Measurements from ENCODE around the gene SUPT7L. TPM values are rescaled to one million over a fixed set of nuclear protein-coding genes. Genes with fewer than 3 reads are reported as not detected.
"Not testable (repeated sequence)": the region's sequence is repeated elsewhere in the genome, so short reads cannot be mapped to it uniquely, and the experiment has no call there.

SUPT7L gene
- total RNA-seq, 1 experiment from 2014 or later, result 21.6 TPM

- not testable (repeated sequence) for DNase-seq (ENCODE audit: low read depth)
These were observed 21.6 kb upstream of the SUPT7L start for GRCh38 chr2:27685006-27685405.

GRCh38 chr2:27683390-27684071 lies 20.1 kb upstream of the SUPT7L start:
- DNase-seq (ENCODE audit: low read depth), result peak; percentile 85

GRCh38 chr2:27682334-27682771 lies 18.9 kb upstream of the SUPT7L start:
- DNase-seq (ENCODE audit: low read depth), result peak; percentile 83

- DNase-seq (ENCODE audit: low read depth), result peak; percentile 56
These were observed 18.4 kb upstream of the SUPT7L start for GRCh38 chr2:27681841-27682240.

- no peak for DNase-seq (ENCODE audit: low read depth)
These were observed 17.2 kb upstream of the SUPT7L start for GRCh38 chr2:27680571-27680970.

- no peak for DNase-seq (ENCODE audit: low read depth)
These were observed 9.5 kb upstream of the SUPT7L start for GRCh38 chr2:27672723-27673486.

GRCh38 chr2:27671235-27671634 lies 7.8 kb upstream of the SUPT7L start:
- DNase-seq (ENCODE audit: low read depth), result no peak

GRCh38 chr2:27667446-27667845 lies 4.0 kb upstream of the SUPT7L start:
- DNase-seq (ENCODE audit: low read depth), result no peak

- DNase-seq (ENCODE audit: low read depth), result no peak
These were observed 1.4 kb upstream of the SUPT7L start for GRCh38 chr2:27664622-27665363.

- DNase-seq (ENCODE audit: low read depth), result no peak
These were observed 750 bp upstream of the SUPT7L start for GRCh38 chr2:27664154-27664574.

GRCh38 chr2:27661371-27661770 lies 2.0 kb downstream of the SUPT7L start:
- DNase-seq (ENCODE audit: low read depth), result no peak

- DNase-seq (ENCODE audit: low read depth), result peak; percentile 75
These were observed 8.1 kb downstream of the SUPT7L start for GRCh38 chr2:27655155-27655951.

- peak; percentile 39 for DNase-seq (ENCODE audit: low read depth)
These were observed 10.0 kb downstream of the SUPT7L start for GRCh38 chr2:27653397-27653796.

- DNase-seq (ENCODE audit: low read depth), result no peak
These were observed 10.6 kb downstream of the SUPT7L start for GRCh38 chr2:27652790-27653189.

GRCh38 chr2:27652341-27652740 lies 11.1 kb downstream of the SUPT7L start:
- no peak for DNase-seq (ENCODE audit: low read depth)

GRCh38 chr2:27651056-27651455 lies 12.4 kb downstream of the SUPT7L start:
- no peak for DNase-seq (ENCODE audit: low read depth)

GRCh38 chr2:27647737-27648136 lies 15.7 kb downstream of the SUPT7L start:
- no peak for DNase-seq (ENCODE audit: low read depth)

GRCh38 chr2:27647289-27647688 lies 16.1 kb downstream of the SUPT7L start:
- no peak for DNase-seq (ENCODE audit: low read depth)

- no peak for DNase-seq (ENCODE audit: low read depth)
These were observed 18.2 kb downstream of the SUPT7L start for GRCh38 chr2:27645197-27645596.

GRCh38 chr2:27640722-27641245 lies 22.6 kb downstream of the SUPT7L start:
- DNase-seq (ENCODE audit: low read depth), result no peak

GRCh38 chr2:27638709-27639108 lies 24.7 kb downstream of the SUPT7L start:
- peak; percentile 69 for DNase-seq (ENCODE audit: low read depth)

All from Daoy (cell line).